LHCN-M2 (cell line): Measurements from ENCODE around the gene COL8A2. TPM values are rescaled to one million over a fixed set of nuclear protein-coding genes. Genes with fewer than 3 reads are reported as not detected.
A peak's percentile ranks its signal among the peaks of the same experiment; 100 is the strongest.

Source experiments
- DNase-seq: peaks from one replicate; pipeline ENCODE4 v3.0.0-alpha.2; 2012; ENCODE audit warnings: low read depth
- total RNA-seq: library from RNA; depleted of rRNA; stranded (reverse); fragments of >200 nt; gene quantifications from 2 replicates; pipeline ENCODE4 v1.2.3, GENCODE V29; 2014

Gene COL8A2
- total RNA-seq, 1 experiment from 2014 or later = 0.11 TPM

GRCh38 chr1:36115200-36115669 lies 9.8 kb downstream of the COL8A2 start:
- no peak for DNase-seq

GRCh38 chr1:36114371-36114770 lies 10.7 kb downstream of the COL8A2 start:
- DNase-seq = no peak

- DNase-seq = no peak
Observed at GRCh38 chr1:36112823-36113222, 12.2 kb downstream of the COL8A2 start.

GRCh38 chr1:36111151-36111550 lies 13.9 kb downstream of the COL8A2 start:
- DNase-seq = no peak

- DNase-seq = peak; percentile 56
Observed at GRCh38 chr1:36109041-36109679, 15.9 kb downstream of the COL8A2 start.

- DNase-seq = no peak
Observed at GRCh38 chr1:36108314-36108713, 16.7 kb downstream of the COL8A2 start.

- no peak for DNase-seq
Observed at GRCh38 chr1:36107394-36107793, 17.6 kb downstream of the COL8A2 start.

GRCh38 chr1:36106269-36106668 lies 18.8 kb downstream of the COL8A2 start:
- no peak for DNase-seq

- DNase-seq = no peak
Observed at GRCh38 chr1:36101546-36101945, 23.5 kb downstream of the COL8A2 start.

- DNase-seq = no peak
Observed at GRCh38 chr1:36100376-36100775, 24.6 kb downstream of the COL8A2 start.

- peak; percentile 50 for DNase-seq
Observed at GRCh38 chr1:36099681-36100341, 25.2 kb downstream of the COL8A2 start.

- no peak for DNase-seq
Observed at GRCh38 chr1:36098650-36099365, 26.2 kb downstream of the COL8A2 start.

GRCh38 chr1:36097693-36098585 lies 27.1 kb downstream of the COL8A2 start:
- no peak for DNase-seq

GRCh38 chr1:36096500-36097432 lies 28.3 kb downstream of the COL8A2 start:
- peak; percentile 30 for DNase-seq

GRCh38 chr1:36095760-36096405 lies 29.1 kb downstream of the COL8A2 start:
- DNase-seq = no peak

- DNase-seq = no peak
Observed at GRCh38 chr1:36094621-36095061, 30.4 kb downstream of the COL8A2 start.

GRCh38 chr1:36093929-36094328 lies 31.1 kb downstream of the COL8A2 start:
- no peak for DNase-seq

GRCh38 chr1:36093226-36093625 lies 31.8 kb downstream of the COL8A2 start:
- DNase-seq = no peak

GRCh38 chr1:36092798-36093185 lies 32.2 kb downstream of the COL8A2 start:
- no peak for DNase-seq
